ENCODE results near the gene CSNK2A1. TPM values are rescaled to one million over a fixed set of nuclear protein-coding genes. Genes with fewer than 3 reads are reported as not detected.

CSNK2A1 gene
- total and polyA plus RNA-seq, 4 donors: 17.0 to 60.3 (median 39.7) TPM

DNA sequence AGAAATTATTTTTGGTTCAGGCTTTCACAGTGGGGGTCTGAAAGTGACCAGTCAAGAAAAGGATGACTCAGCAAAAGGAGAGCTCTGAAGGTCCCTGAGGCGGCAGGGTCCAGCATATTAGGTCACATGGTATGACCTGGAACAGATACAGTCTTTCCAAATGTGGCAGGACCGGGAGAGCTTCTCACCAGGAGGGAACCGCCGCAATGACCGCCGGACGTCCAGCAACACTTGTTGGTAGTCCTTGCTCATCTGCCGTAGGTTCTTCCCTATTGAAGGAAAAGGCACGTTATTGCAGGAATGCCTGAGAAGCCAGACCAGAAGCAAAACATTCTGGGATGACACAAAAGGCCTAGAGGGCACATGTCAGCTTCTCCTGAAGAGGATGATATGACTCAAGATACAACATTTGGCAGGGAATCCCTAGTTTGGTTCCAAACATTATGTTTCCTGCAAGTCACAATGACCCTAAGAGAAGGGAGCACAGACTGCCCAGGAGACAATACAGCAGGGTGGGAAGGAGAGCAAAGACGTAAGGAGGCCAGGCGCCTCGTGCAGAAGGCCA lies 98.6 kb downstream of the CSNK2A1 start:
- Histone ChIP-seq H3K27ac (ENCODE audit: low read depth in 1 of 2, low read length in 2 of 2) (no peak overlapping the region), H3K36me3 (ENCODE audit: control insufficient read depth in 4 of 4, insufficient read depth in 3 of 4, low read depth in 1 of 4, low read length in 3 of 4) (peaks cover 11 to 39% (median 25%) of the 10 kb centered on the region in 4 donors), H3K4me1 (ENCODE audit: control insufficient read depth in 4 of 4, insufficient read depth in 4 of 4, low read length in 3 of 4) (peaks cover 0 to 7% (median 2%) of the 10 kb centered on the region in 4 donors), H3K9me3 (ENCODE audit: control insufficient read depth in 4 of 4, low read length in 3 of 4) (no peaks in the 10 kb centered on the region), H3K27me3 (ENCODE audit: control insufficient read depth in 4 of 4, insufficient read depth in 4 of 4, low read length in 3 of 4) (no peaks in the 10 kb centered on the region), H3K9ac (ENCODE audit: low read depth in 1 of 2, low read length in 2 of 2) (no peak overlapping the region), H3K4me3 (ENCODE audit: low read depth in 1 of 3, low read length in 3 of 3) (no peak overlapping the region)
- WGBS: 79% methylated on average over 12 of the region's 12 CpGs
- TF ChIP-seq EGR1 (IDR thresholded peaks at IDR 0.05; ENCODE audit: low read depth in 2 of 2) (no peak), YY1 (IDR thresholded peaks at IDR 0.05) (no peak), RAD21 (IDR thresholded peaks at IDR 0.05) (no peak), HNF4G (IDR thresholded peaks at IDR 0.05) (no peak), FOXA2 (IDR thresholded peaks at IDR 0.05) (no peak), GABPA (IDR thresholded peaks at IDR 0.05 in 1 of 2, conservative IDR thresholded peaks at IDR 0.05 in 1 of 2) (no peak), RXRA (IDR thresholded peaks at IDR 0.05) (no peak), FOXA1 (IDR thresholded peaks at IDR 0.05) (no peak), HNF4A (conservative IDR thresholded peaks at IDR 0.05) (no peak), NR2F2 (IDR thresholded peaks at IDR 0.05) (no peak), JUND (IDR thresholded peaks at IDR 0.05) (no peak), TAF1 (conservative IDR thresholded peaks at IDR 0.05) (no peak), SP1 (IDR thresholded peaks at IDR 0.05) (no peak)
- TF ChIP-seq, protein P1, sequence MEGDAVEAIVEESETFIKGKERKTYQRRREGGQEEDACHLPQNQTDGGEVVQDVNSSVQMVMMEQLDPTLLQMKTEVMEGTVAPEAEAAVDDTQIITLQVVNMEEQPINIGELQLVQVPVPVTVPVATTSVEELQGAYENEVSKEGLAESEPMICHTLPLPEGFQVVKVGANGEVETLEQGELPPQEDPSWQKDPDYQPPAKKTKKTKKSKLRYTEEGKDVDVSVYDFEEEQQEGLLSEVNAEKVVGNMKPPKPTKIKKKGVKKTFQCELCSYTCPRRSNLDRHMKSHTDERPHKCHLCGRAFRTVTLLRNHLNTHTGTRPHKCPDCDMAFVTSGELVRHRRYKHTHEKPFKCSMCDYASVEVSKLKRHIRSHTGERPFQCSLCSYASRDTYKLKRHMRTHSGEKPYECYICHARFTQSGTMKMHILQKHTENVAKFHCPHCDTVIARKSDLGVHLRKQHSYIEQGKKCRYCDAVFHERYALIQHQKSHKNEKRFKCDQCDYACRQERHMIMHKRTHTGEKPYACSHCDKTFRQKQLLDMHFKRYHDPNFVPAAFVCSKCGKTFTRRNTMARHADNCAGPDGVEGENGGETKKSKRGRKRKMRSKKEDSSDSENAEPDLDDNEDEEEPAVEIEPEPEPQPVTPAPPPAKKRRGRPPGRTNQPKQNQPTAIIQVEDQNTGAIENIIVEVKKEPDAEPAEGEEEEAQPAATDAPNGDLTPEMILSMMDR (IDR thresholded peaks at IDR 0.05; ENCODE audit: low read depth, low read length, missing input control): no peak
- TF ChIP-seq, protein P2, sequence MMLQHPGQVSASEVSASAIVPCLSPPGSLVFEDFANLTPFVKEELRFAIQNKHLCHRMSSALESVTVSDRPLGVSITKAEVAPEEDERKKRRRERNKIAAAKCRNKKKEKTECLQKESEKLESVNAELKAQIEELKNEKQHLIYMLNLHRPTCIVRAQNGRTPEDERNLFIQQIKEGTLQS (IDR thresholded peaks at IDR 0.05): no peak
- TF ChIP-seq, protein P3, sequence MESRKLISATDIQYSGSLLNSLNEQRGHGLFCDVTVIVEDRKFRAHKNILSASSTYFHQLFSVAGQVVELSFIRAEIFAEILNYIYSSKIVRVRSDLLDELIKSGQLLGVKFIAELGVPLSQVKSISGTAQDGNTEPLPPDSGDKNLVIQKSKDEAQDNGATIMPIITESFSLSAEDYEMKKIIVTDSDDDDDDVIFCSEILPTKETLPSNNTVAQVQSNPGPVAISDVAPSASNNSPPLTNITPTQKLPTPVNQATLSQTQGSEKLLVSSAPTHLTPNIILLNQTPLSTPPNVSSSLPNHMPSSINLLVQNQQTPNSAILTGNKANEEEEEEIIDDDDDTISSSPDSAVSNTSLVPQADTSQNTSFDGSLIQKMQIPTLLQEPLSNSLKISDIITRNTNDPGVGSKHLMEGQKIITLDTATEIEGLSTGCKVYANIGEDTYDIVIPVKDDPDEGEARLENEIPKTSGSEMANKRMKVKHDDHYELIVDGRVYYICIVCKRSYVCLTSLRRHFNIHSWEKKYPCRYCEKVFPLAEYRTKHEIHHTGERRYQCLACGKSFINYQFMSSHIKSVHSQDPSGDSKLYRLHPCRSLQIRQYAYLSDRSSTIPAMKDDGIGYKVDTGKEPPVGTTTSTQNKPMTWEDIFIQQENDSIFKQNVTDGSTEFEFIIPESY (IDR thresholded peaks at IDR 0.05): no peak
- TF ChIP-seq, protein P4, sequence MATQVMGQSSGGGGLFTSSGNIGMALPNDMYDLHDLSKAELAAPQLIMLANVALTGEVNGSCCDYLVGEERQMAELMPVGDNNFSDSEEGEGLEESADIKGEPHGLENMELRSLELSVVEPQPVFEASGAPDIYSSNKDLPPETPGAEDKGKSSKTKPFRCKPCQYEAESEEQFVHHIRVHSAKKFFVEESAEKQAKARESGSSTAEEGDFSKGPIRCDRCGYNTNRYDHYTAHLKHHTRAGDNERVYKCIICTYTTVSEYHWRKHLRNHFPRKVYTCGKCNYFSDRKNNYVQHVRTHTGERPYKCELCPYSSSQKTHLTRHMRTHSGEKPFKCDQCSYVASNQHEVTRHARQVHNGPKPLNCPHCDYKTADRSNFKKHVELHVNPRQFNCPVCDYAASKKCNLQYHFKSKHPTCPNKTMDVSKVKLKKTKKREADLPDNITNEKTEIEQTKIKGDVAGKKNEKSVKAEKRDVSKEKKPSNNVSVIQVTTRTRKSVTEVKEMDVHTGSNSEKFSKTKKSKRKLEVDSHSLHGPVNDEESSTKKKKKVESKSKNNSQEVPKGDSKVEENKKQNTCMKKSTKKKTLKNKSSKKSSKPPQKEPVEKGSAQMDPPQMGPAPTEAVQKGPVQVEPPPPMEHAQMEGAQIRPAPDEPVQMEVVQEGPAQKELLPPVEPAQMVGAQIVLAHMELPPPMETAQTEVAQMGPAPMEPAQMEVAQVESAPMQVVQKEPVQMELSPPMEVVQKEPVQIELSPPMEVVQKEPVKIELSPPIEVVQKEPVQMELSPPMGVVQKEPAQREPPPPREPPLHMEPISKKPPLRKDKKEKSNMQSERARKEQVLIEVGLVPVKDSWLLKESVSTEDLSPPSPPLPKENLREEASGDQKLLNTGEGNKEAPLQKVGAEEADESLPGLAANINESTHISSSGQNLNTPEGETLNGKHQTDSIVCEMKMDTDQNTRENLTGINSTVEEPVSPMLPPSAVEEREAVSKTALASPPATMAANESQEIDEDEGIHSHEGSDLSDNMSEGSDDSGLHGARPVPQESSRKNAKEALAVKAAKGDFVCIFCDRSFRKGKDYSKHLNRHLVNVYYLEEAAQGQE (IDR thresholded peaks at IDR 0.05): no peak
- TF ChIP-seq, protein P5, sequence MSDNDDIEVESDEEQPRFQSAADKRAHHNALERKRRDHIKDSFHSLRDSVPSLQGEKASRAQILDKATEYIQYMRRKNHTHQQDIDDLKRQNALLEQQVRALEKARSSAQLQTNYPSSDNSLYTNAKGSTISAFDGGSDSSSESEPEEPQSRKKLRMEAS (IDR thresholded peaks at IDR 0.05): no peak
- DNase-seq (ENCODE audit: low spot score): no peak
